GM12874 (cell line): ENCODE results near the gene WNK1.

Experiments
- CTCF ChIP-seq: IDR thresholded peaks from 2 replicates; pipeline ENCODE4 v1.5.1; 2011; ENCODE audit warnings: low read depth, mild to moderate bottlenecking, control low read depth, low read length, moderate library complexity; ENCODE audit not compliant: insufficient read depth

The WNK1 gene

GRCh38 chr12:879641-880040 lies 127.3 kb downstream of the WNK1 start:
- no peak for TF ChIP-seq CTCF

GRCh38 chr12:880656-881055 lies 128.3 kb downstream of the WNK1 start:
- no peak for TF ChIP-seq CTCF

GRCh38 chr12:884746-885414 lies 132.5 kb downstream of the WNK1 start:
- no peak for TF ChIP-seq CTCF

- TF ChIP-seq CTCF: no peak
Measured at GRCh38 chr12:885701-886100, 133.3 kb downstream of the WNK1 start.

GRCh38 chr12:886206-886605 lies 133.8 kb downstream of the WNK1 start:
- TF ChIP-seq CTCF: no peak

- TF ChIP-seq CTCF: no peak
Measured at GRCh38 chr12:894226-894625, 141.8 kb downstream of the WNK1 start.

- no peak for TF ChIP-seq CTCF
Measured at GRCh38 chr12:896031-896430, 143.7 kb downstream of the WNK1 start.

- TF ChIP-seq CTCF: no peak
Measured at GRCh38 chr12:897386-897785, 145.0 kb downstream of the WNK1 start.
